Neural progenitor cell (in vitro differentiated cells): ENCODE data around the gene CREB3L4. TPM values are rescaled to one million over a fixed set of nuclear protein-coding genes. Genes with fewer than 3 reads are reported as not detected.

Source experiments
- DNase-seq: peaks from one replicate; pipeline ENCODE4 v3.0.0-alpha.2; 2016; ENCODE audit warnings: low spot score
- H2AFZ ChIP-seq: fragments of 200-600 bp; sonication (generic); replicated peaks from 2 replicates; pipeline ENCODE4 v1.6.1; 2016; ENCODE audit warnings: antibody characterized with exemption
- H3F3A ChIP-seq: fragments of 200-600 bp; sonication (generic); 2 replicates; pipeline ENCODE4 v1.6.1; 2016; ENCODE audit warnings: antibody characterized with exemption, low read depth
- H3K27ac ChIP-seq: fragments of 200-600 bp; sonication (generic); 2 replicates; pipeline ENCODE4 v1.5.1; 2016; ENCODE audit warnings: mild to moderate bottlenecking
- H3K27me3 ChIP-seq: fragments of 200-600 bp; sonication (generic); 2 replicates; pipeline ENCODE4 v1.6.1; 2016; ENCODE audit warnings: mild to moderate bottlenecking, moderate library complexity
- H3K36me3 ChIP-seq: fragments of 200-600 bp; sonication (generic); 2 replicates; pipeline ENCODE4 v1.5.1; 2016
- H3K4me1 ChIP-seq: fragments of 200-600 bp; sonication (generic); 2 replicates; pipeline ENCODE4 v1.6.1; 2016; ENCODE audit warnings: mixed run types
- H3K4me2 ChIP-seq: fragments of 200-600 bp; sonication (generic); 2 replicates; pipeline ENCODE4 v1.6.1; 2016
- H3K4me3 ChIP-seq: fragments of 200-600 bp; sonication (generic); 2 replicates; pipeline ENCODE4 v1.5.1; 2016
- H3K79me2 ChIP-seq: fragments of 200-600 bp; sonication (generic); 2 replicates; pipeline ENCODE4 v1.6.1; 2016; ENCODE audit warnings: low read depth
- H3K9ac ChIP-seq: fragments of 200-600 bp; sonication (generic); 2 replicates; pipeline ENCODE4 v1.6.1; 2016
- H3K9me3 ChIP-seq: fragments of 200-600 bp; sonication (generic); 2 replicates; pipeline ENCODE4 v1.5.1; 2016; ENCODE audit warnings: low read depth
- H4K20me1 ChIP-seq: fragments of 200-600 bp; sonication (generic); 2 replicates; pipeline ENCODE4 v1.6.1; 2016; ENCODE audit warnings: low read depth
- H3K27ac Mint-ChIP-seq: 3 replicates; pipeline ENCODE4 v1.8.0; 2021; ENCODE audit warnings: mixed read lengths
- H3K27me3 Mint-ChIP-seq: 2 replicates; pipeline ENCODE4 v1.8.0; 2022; ENCODE audit warnings: low read depth, mild to moderate bottlenecking, inconsistent platforms, moderate library complexity, mixed read lengths; ENCODE audit not compliant: insufficient read depth
- H3K36me3 Mint-ChIP-seq: 3 replicates; pipeline ENCODE4 v1.8.0; 2021; ENCODE audit warnings: mixed read lengths
- H3K4me1 Mint-ChIP-seq: 3 replicates; pipeline ENCODE4 v1.8.0; 2021; ENCODE audit warnings: mixed read lengths
- H3K4me3 Mint-ChIP-seq: 3 replicates; pipeline ENCODE4 v1.8.0; 2021; ENCODE audit warnings: mild to moderate bottlenecking, moderate library complexity, mixed read lengths
- H3K9me3 Mint-ChIP-seq: 3 replicates; pipeline ENCODE4 v1.8.0; 2020; ENCODE audit warnings: mixed read lengths
- CTCF ChIP-seq: fragments of 200-600 bp; sonication (generic); IDR thresholded peaks from 2 replicates; pipeline ENCODE4 v1.5.1; 2017; ENCODE audit warnings: antibody characterized with exemption, mild to moderate bottlenecking
- EZH2 ChIP-seq: fragments of 200-600 bp; sonication (generic); IDR thresholded peaks from 2 replicates; pipeline ENCODE4 v1.6.1; 2017; ENCODE audit warnings: antibody characterized with exemption, mild to moderate bottlenecking, moderate library complexity
- EZH2phosphoT487 ChIP-seq: fragments of 200-600 bp; sonication (generic); IDR thresholded peaks from 2 replicates; pipeline ENCODE4 v1.6.1; 2017; ENCODE audit warnings: antibody characterized with exemption
- total RNA-seq: library from RNA; depleted of rRNA; stranded (reverse); fragments of >200 nt; gene quantifications from 2 replicates; pipeline ENCODE4 v1.2.3, GENCODE V29; 2015; ENCODE audit warnings: low replicate concordance

CREB3L4 gene
- total RNA-seq, 1 donor from 2014 or later, result 33.8 TPM

- H3K4me3 ChIP-seq, result no peak overlapping the region
- no peak for TF ChIP-seq EZH2phosphoT487
- no peak for TF ChIP-seq CTCF
- H3K4me1 ChIP-seq, result peaks cover 12% of the 10 kb centered on the region
- Mint-ChIP-seq H3K27ac (no peak overlapping the region), H3K9me3 (no peaks in the 10 kb centered on the region), H3K36me3 (peaks cover 11% of the 10 kb centered on the region), H3K4me3 (no peak overlapping the region), H3K27me3 (peaks cover 3% of the 10 kb centered on the region), H3K4me1 (peaks cover 13% of the 10 kb centered on the region)
- peaks cover 49% of the 10 kb centered on the region for H4K20me1 ChIP-seq
- H3F3A ChIP-seq, result peaks cover 17% of the 10 kb centered on the region
- no peaks in the 10 kb centered on the region for H3K27me3 ChIP-seq
- no peak for DNase-seq
- no peak overlapping the region for H2AFZ ChIP-seq
- H3K9ac ChIP-seq, result no peak overlapping the region
- no peak overlapping the region for H3K4me2 ChIP-seq
- H3K27ac ChIP-seq, result no peak overlapping the region
- H3K36me3 ChIP-seq, result no peaks in the 10 kb centered on the region
- peaks cover 36% of the 10 kb centered on the region for H3K79me2 ChIP-seq
- H3K9me3 ChIP-seq, result no peaks in the 10 kb centered on the region
Observed at GRCh38 chr1:153951801-153952200, 15.9 kb upstream of the CREB3L4 start.

- H3K79me2 ChIP-seq, result peaks cover 51% of the 10 kb centered on the region
- no peaks in the 10 kb centered on the region for H3K36me3 ChIP-seq
- DNase-seq, result no peak
Observed at GRCh38 chr1:153953859-153954365, 13.8 kb upstream of the CREB3L4 start.

GRCh38 chr1:153954826-153955225 is 12.9 kb upstream of the CREB3L4 start:
- H3F3A ChIP-seq, result peaks cover 16% of the 10 kb centered on the region
- Mint-ChIP-seq H3K4me1 (peaks cover 25% of the 10 kb centered on the region), H3K27ac (no peak overlapping the region), H3K9me3 (no peaks in the 10 kb centered on the region), H3K4me3 (no peak overlapping the region), H3K27me3 (peaks cover 10% of the 10 kb centered on the region), H3K36me3 (peaks cover 7% of the 10 kb centered on the region)
- no peak overlapping the region for H3K27ac ChIP-seq
- H3K9ac ChIP-seq, result peak overlapping the region; percentile 20
- H2AFZ ChIP-seq, result no peak overlapping the region
- TF ChIP-seq EZH2phosphoT487, result no peak
- no peak for TF ChIP-seq EZH2
- no peak for TF ChIP-seq CTCF
- H3K4me3 ChIP-seq, result no peak overlapping the region
- DNase-seq, result no peak
- peaks cover 44% of the 10 kb centered on the region for H4K20me1 ChIP-seq
- H3K79me2 ChIP-seq, result peaks cover 51% of the 10 kb centered on the region
- H3K27me3 ChIP-seq, result no peaks in the 10 kb centered on the region
- no peaks in the 10 kb centered on the region for H3K9me3 ChIP-seq
- no peak overlapping the region for H3K4me2 ChIP-seq
- no peaks in the 10 kb centered on the region for H3K36me3 ChIP-seq
- H3K4me1 ChIP-seq, result peaks cover 21% of the 10 kb centered on the region

More at GRCh38 chr1:153953859-153954365, 13.8 kb upstream of the CREB3L4 start:
- peaks cover 4% of the 10 kb centered on the region for H3K36me3 Mint-ChIP-seq
- Histone ChIP-seq H3K9ac (peak overlapping the region; percentile 20), H3K27me3 (no peaks in the 10 kb centered on the region), H3K4me3 (no peak overlapping the region), H3K9me3 (no peaks in the 10 kb centered on the region), H4K20me1 (peaks cover 44% of the 10 kb centered on the region), H3F3A (peaks cover 11% of the 10 kb centered on the region), H3K27ac (no peak overlapping the region), H2AFZ (no peak overlapping the region), H3K4me1 (peaks cover 19% of the 10 kb centered on the region), H3K4me2 (no peak overlapping the region)
- peaks cover 5% of the 10 kb centered on the region for H3K27me3 Mint-ChIP-seq
- no peak overlapping the region for H3K4me3 Mint-ChIP-seq
- TF ChIP-seq CTCF (no peak), EZH2 (no peak), EZH2phosphoT487 (no peak)
- no peaks in the 10 kb centered on the region for H3K9me3 Mint-ChIP-seq
- no peak overlapping the region for H3K27ac Mint-ChIP-seq
- H3K4me1 Mint-ChIP-seq, result peaks cover 20% of the 10 kb centered on the region
